C1 segment of cervical spinal cord (tissue), 14 donors: Measurements from ENCODE around the gene UNG.
"Not testable (repeated sequence)": the region's sequence is repeated elsewhere in the genome, so short reads cannot be mapped to it uniquely, and the experiment has no call there.

Source experiments
- DNase-seq, 14 donors: peaks; one replicate each; lab custom pipeline; 2025; lab: John Stamatoyannopoulos, UW

Gene UNG

DNA sequence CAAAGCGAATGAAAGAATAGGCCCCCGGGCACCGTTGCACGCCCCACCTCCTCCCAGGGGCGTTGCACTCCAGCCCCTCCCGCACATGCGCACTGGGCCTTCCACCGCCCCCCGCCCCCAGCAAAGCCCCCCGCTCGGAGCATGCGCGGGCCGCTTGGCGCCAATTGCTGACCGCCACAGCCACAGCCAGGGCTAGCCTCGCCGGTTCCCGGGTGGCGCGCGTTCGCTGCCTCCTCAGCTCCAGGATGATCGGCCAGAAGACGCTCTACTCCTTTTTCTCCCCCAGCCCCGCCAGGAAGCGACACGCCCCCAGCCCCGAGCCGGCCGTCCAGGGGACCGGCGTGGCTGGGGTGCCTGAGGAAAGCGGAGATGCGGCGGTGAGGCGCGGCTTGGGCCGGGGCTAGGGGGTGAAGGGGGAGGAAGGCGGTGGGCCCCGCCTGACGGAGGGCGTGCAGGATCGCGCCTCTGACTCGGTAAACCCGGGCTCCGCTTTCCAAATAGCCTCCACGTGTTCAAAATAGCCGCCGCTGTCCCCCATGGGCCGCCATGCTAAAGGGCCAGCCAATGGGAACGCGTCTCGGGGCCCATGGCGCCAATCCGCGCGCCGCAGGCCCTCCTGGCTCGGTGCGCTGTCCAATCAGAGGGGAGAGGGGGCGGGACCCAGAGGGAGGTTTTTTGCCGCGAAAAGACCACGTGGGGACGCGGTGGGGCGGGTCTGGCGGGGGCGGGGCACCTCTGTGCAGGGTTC is at the start of gene UNG:
Gene UNG, plus strand, starts transcription at position 163 of the 748 bp plus-strand sequence. Its CDS starts 83 bp downstream, at position 246.
- DNase-seq: peak; percentile 79 to 97 (median 94)

DNA sequence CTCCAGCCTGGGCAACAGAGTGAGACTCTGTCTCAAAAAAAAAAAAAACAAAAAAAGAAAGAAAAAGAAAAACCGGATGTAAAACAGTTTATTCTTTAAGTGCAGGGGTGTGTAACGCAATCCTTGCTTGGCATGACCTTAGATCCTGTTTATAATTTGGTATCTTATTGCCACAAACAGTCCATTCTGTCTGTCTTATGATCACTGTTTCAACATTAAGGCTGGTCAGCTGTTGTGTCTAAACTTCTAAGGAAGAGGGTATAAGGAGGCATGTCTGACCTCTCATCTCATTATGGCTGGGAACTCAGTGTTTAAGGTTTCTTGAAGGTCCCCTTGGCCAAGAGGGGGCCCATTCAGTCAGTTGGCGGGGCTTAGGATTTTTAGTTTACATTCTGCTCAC is 48.7 kb upstream of the UNG start:
- not testable (repeated sequence) for DNase-seq

- not testable (repeated sequence) for DNase-seq
These were observed 47.6 kb upstream of the UNG start for GRCh38 chr12:109049794-109050193.

DNA sequence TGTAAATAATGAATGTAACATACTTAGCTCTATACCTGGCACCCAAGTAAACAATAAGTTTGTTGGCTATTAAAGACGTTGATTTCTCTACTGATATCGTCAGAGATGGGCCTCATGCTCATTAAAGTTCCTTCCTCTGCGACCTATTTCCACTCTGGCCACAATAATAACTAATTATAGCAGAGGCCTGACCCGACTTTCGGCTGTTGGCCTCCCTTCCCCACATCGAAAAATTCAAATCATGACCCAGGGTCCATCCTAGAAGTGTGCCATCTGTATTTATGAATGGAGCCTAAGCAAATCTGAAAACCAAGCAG is 45.3 kb upstream of the UNG start:
- DNase-seq: no peak

DNA sequence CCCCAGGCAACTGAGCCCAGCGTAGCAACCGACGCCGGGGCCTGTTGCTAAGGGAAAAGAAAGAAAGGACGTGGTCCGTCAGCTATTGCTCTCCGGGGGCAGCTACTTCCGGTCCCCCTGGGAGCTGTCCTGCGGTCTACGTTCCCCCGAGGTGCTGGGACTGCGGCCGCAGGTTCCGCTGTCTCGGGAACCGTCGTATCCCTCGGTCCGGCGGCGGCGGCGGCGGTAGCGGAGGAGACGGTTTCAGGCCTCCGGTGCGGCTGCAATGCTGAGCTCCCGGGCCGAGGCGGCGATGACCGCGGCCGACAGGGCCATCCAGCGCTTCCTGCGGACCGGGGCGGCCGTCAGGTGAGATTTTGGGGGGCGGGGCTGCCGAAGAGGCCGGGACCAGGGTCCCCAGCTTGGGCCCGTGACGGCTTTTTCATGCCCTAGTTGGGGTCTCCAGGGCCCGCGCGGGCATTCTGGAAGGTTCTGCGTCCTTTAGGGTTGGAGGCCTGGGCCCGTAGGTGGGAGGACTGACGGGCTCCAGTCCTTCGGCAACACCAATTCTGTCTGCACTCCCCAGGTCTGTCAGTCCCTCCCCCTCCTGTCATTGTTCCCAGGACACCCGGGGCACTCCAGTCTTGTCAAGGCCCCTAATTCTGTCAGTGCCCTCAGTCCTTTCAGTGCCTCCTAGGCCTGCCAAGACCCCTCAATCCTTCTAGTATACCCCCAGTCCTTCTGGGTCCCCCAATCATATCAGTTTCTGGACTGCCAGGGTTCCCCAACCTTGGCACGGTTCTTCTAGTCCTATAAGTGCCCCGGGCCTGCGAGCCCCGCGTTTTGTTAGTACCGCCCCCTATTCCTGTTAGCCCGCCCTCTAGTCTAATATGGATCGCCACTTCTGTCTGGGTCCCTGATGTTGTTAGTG is 44.7 kb upstream of the UNG start, which contains the start of gene USP30:
Gene USP30, plus strand, starts transcription at position 163 of the 910 bp plus-strand sequence. Its CDS starts 103 bp downstream, at position 266.
- DNase-seq: peak; percentile 11 to 88 (median 78)

GRCh38 chr12:109053382-109054123 is 43.8 kb upstream of the UNG start:
- peak in 1 of 14 donors; percentile 1 for DNase-seq

- DNase-seq: not testable (repeated sequence)
These were observed 43.3 kb upstream of the UNG start for GRCh38 chr12:109054124-109054513.

- no peak for DNase-seq
These were observed 42.9 kb upstream of the UNG start for GRCh38 chr12:109054520-109054919.

- no peak for DNase-seq
These were observed 40.5 kb upstream of the UNG start for GRCh38 chr12:109056891-109057290.

DNA sequence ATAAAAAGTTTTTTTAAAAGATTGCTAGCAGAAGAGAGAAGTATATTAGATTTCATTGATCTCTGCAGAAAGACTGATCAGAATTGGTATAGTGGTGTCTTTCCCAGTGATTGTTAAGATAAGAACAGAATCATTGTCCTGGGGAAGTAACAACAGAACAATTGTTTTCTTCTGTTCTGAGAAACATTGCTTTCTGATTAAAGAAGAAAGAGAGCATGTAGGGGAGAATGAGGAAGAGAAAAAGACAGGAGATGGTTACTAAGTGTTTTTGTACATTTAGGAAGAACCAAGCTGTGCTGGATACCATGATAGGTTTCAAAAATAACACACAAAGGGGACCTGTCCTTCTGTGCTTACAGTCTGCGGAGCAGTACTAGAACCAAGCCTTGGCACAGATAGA is 40.0 kb upstream of the UNG start:
- DNase-seq: peak in 1 of 14 donors; percentile 37

DNA sequence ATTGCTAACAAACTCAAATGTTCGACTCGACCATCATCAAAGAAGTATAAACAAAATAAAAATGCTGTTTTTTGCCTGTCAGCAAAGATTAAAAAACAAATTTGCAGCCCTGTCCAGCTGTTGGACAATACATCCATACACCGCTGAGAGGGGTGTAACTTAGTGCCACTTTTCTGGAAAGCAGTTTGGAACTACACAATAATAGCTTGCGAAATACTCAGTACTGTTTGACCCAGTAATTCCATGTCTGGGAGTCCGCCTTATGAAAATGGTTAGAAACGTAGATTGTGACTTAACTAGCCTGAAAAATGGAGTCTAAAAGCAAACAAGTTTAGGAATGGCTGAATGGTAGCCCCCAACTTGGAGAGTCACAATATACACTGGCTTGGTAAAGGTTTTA is 38.6 kb upstream of the UNG start:
- DNase-seq: no peak

DNA sequence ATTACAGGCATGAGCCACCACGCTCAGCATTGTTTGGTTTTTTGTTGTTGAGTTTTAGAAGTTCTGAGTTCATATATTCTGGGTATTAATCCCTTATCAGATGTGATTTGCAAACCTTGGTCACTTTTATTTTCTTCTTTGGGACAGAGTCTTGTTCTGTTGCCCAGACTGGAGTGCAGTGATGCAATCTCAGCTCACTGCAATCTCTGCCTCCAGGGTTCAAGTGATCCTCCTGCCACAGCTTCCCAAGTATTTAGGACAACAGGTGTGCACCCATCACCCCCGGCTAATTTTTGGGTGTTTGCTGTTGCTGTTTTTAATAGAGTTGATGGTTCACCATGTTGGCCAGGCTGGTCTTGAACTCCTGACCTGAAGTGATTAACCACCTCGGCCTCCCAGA is 33.3 kb upstream of the UNG start:
- DNase-seq: no peak

DNA sequence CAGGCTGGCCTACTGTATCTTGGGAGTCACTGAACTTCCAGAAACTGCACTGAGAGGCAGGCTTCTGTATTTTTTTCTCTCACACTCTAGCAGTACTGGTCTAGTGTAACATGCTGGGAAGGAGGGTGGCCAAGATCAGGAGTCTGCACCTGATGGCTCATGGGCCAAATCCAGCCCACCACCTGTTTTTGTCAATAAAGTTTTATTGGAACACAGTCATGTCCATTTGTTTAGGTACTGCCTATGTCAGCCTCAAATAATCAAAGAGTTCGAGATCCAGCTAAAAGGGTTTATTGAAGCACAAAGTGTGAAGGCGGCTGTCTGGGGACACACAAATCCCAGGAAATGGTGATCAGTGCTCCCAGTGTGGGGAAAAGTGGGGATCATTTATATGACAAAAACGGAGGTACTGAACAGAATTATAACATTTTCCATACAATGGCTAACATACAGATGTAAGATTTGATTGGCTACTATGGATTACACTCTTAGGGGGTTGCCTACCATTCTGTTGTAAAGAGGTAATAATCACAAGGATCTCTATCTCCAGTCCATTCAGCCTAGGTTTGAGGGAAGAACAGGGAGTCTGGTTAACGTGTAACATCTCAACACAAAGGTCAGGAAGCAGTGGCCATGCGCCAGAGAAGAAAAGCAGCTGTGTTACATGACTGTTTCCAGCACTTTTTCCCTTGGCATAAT is 32.1 kb upstream of the UNG start:
- no peak for DNase-seq

- DNase-seq: no peak
These were observed 31.6 kb upstream of the UNG start for GRCh38 chr12:109065853-109066193.

DNA sequence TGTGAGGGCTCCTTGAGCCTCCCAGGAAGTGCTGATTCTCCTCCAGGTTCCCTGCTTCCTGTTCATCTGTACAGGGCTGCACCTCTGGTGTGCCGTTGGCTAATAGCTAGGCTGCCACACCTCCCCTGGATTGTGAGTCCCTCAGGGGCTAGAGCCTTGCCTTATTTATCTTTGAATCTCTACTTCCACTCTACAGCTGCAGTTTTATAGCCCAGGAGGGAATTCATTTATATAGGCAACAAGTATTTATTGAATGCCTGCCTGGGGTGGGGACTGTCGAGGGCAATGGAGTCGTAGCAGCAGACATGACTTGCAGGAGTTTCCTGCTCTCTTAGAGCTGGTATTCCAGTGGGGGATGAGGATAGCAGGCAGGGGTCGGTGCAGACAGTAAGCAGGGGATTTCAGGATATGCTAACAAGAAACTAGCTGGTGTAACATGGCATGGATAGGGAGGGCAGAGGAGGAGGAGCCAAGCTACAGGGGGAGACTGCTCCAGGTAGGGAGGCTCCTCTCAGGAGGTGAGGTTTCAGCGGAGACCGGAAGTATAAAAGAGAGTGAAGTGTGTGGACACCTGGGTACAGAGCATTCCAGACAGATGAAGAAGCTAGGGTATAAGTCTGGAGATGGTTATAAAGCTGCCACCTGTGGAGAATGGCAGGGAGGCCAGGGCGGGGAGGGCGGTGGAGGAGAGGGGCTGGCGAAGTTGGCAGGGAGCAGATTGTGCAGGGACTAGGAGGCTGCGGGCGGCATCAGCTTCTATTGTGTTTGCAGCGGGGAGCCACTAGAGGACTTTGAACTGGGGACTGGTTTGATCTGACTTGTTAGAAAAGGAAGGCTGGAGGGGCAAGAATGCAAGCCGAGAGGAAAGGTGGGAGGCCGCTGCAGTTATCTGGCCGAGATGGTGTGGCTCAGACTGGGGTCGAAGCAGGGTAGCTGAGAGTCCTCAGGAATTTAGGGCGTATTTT is 27.8 kb upstream of the UNG start:
- no peak for DNase-seq

GRCh38 chr12:109074866-109075265 is 22.5 kb upstream of the UNG start:
- DNase-seq: no peak

DNA sequence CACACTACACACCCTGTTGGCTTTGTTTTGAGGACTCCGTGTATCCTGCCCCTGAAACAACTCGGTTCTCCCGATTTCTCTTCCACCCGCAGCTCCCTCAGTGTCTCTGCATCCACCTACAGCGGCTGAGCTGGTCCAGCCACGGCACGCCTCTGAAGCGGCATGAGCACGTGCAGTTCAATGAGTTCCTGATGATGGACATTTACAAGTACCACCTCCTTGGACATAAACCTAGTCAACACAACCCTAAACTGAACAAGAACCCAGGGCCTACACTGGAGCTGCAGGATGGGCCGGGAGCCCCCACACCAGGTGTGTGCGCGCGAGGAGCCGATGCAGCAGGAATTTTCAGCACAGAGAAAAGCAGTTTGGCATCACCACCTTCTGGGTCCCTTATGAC is 14.6 kb upstream of the UNG start:
- DNase-seq: no peak

GRCh38 chr12:109084425-109084824 is 13.0 kb upstream of the UNG start:
- DNase-seq: no peak

- DNase-seq: no peak
These were observed 11.8 kb upstream of the UNG start for GRCh38 chr12:109085590-109085989.

GRCh38 chr12:109087250-109087649 is 10.1 kb upstream of the UNG start:
- DNase-seq: peak in 1 of 14 donors; percentile 22
